COLO829 (cell line): ENCODE results near the gene LPGAT1.

Experiments used
- DNase-seq: peaks from one replicate; pipeline ENCODE4 v3.0.0; 2012; ENCODE audit warnings: low spot score

Gene LPGAT1

DNA sequence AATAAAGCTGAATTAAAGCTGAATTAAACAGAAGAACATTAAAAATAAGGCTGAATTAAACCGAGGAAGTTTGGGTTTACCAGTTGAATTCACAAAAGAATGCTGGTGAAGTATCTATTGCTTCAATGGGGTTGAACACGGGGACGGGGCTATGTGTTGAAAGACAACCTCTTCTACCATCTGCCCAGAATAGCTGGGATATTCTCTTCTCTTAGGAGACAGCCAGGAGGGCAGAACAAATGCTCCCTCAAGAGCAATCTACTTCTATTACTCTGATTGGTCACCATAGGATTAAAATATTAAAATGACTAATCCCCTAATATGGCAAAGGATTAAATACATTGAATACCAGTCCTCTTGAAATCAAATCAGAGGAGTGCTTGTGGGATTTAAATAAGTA, 68.4 kb downstream of the LPGAT1 start:
- no peak for DNase-seq

- no peak for DNase-seq
Measured at GRCh38 chr1:211761400-211761799, 69.2 kb downstream of the LPGAT1 start.

DNA sequence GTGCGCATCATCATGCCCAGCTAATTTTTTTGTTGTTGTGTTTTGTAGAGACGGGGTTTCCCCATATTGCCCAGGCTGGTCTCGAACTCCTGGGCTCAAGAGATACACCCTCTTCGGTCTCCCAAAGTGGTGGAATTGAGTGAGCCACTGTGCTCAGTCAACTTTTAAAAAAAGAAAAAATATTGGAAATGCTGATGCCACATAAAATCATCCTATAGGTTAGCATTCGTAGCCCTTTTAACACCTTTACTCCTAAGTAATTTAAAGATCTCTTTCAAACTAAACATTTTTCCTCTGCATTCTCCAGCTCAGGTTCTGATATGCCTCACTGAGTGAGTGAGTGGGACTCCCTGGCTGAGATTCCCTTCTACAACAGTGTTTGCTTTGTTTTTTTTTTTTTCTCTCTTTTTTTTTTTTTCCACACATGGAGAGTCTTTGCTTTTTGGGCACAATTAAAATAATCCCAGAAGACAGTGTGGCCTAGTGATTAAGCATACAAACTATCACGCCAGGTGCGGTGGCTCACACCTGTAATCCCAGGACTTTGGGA, 74.0 kb downstream of the LPGAT1 start:
- no peak for DNase-seq

GRCh38 chr1:211753649-211754251, 76.8 kb downstream of the LPGAT1 start:
- no peak for DNase-seq

GRCh38 chr1:211752951-211753486, 77.5 kb downstream of the LPGAT1 start:
- no peak for DNase-seq

DNA sequence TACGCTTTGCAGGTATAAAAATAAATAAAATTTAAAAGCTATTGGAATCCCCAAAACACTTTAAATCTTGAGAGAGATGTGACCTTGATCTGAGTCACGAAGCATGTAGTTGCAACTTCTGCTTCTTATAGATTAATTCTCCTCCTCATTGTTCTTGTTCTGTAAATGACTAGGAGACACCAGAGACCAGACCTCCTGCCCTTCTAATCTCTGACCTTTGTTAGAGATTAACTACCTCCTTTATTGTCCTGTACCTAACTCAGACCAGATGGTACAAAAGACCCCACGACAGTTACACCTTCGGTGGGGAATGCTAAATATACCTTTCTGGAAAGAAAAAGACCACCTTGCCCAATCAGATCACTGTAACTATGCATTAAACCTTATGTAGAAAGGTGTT, 78.2 kb downstream of the LPGAT1 start:
- no peak for DNase-seq

DNA sequence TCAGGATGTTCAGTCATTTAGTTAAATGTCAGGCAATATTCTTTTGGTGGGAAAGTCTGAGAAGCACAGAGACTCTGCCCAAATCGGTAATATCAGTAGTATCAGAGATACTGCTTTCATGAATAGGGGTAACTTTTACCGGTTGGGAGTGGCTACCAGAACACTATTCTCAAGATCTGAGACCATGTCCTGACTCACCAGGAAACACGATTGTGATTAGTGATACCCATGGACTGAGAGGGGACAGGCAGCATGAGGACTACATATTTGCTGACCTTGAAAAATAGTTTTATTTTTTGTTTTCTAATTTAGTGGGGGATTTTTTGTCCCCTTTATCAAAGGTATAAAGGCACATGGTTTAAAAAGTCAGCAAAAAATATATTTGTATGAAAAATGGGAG, 79.1 kb downstream of the LPGAT1 start:
- no peak for DNase-seq

DNA sequence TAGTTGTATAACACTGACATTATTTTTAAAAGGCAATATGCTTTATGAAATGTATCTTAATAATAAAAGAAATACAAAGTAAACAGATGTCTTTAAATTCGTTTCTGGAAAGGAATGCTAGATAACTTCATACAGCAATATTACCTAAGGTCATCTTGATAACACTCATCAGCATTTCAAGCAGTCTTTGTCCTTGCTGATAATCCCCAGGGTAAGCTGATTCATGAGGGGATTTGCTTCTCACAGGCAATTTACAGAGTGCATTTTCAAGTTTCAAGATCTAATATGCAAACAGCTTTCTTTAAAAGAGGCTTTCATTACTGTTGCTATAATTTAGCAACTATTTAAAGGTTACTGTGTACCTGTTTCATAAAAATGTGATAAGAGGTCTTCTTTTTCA, 80.0 kb downstream of the LPGAT1 start:
- peak; percentile 83 for DNase-seq

GRCh38 chr1:211749251-211749650, 81.3 kb downstream of the LPGAT1 start:
- no peak for DNase-seq

GRCh38 chr1:211748810-211749209, 81.8 kb downstream of the LPGAT1 start:
- DNase-seq = no peak

DNA sequence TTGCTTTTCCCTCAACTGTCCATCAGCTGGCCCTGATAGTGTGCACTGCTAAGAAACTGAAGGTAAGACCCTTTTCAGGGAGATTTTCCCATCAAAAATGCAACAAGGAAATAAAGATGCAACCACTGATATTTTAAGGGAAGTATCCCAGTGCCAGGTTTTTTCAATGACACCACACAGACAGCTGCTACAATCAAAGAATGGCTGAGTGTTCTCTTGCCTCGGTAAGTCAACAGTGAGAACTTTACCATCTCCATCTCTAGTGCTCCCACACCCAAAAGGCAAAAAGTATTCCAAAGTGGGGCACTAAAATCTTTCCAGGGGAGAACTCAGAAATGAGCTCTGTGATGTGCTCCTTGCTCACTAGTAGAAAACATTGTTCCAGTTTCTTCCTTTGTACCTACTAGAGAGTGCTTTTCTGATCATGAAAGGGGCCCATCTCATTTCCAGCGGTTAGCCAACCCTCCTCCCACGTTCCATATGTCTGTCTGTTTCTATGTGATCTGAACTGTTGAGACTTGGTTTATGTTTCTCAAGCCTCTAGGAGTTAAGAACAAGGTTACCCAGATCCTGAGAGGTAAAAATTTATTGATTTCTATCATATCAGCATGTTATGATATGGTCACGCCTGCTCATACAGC, 87.6 kb downstream of the LPGAT1 start:
- DNase-seq = no peak

GRCh38 chr1:211742272-211742671, 88.3 kb downstream of the LPGAT1 start:
- no peak for DNase-seq

- peak; percentile 63 for DNase-seq
Measured at GRCh38 chr1:211741788-211742187, 88.8 kb downstream of the LPGAT1 start.

GRCh38 chr1:211741116-211741515, 89.4 kb downstream of the LPGAT1 start:
- no peak for DNase-seq

- no peak for DNase-seq
Measured at GRCh38 chr1:211739671-211740411, 90.7 kb downstream of the LPGAT1 start.

GRCh38 chr1:211738691-211739301, 91.8 kb downstream of the LPGAT1 start:
- DNase-seq = no peak

GRCh38 chr1:211738096-211738690, 92.4 kb downstream of the LPGAT1 start:
- DNase-seq = no peak

DNA sequence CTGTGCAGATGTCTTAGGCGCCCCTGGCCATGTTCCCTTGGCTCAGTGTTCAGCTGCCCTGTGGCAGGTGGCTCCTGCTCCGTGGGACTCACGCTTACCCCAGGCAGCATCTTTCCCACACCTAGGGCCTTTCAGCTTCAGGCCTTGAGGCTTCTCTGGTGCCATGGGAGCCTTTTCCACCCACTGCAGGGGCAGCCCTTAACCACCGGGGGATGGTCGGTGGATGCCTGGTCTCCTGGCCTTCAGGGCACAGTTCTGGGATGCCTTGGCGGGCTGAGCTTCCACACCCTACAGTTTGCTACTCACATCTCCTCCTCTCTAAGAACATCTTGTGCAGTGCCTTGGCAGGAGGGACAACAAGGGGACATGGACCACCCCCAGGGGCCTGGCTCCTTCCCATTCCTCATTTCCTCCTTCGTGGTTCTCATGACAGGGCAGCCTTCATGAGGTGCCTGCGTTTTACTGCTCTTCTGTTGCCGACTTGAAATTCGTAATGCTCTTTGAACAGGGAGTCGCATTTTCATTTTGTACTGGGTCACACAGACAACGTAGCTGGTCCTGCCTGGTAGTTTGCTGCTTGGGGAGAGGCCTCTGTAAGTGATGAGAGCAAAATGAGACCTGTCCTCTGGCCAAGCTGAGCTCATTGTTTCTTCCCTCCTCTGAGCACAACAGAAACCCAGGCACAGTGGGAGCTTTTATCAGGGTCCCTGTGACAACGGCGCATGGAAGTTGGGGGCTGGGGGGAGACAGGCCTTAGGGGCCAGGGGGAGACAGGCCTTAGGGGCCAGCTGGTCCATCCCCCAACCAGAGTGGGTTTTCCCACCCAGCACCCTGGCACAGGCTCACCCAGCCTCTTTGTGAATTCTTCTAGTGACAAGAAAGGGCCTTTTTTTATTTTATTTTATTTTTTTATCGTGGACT, 93.2 kb downstream of the LPGAT1 start:
- DNase-seq = no peak

- DNase-seq = no peak
Measured at GRCh38 chr1:211736351-211736915, 94.1 kb downstream of the LPGAT1 start.
